GM18507 (cell line): ENCODE data around the gene SPATA6.
A peak's percentile ranks its signal among the peaks of the same experiment; 100 is the strongest.
"Not testable (repeated sequence)": the region's sequence is repeated elsewhere in the genome, so short reads cannot be mapped to it uniquely, and the experiment has no call there.

ENCODE experiments used
- DNase-seq: peaks from one replicate; pipeline ENCODE4 v3.0.0; 2011; ENCODE audit warnings: low read depth; ENCODE audit not compliant: insufficient read length; ENCODE audit errors: extremely low spot score
- FAIRE-seq: peaks from 2 replicates; lab custom pipeline; 2011; peaks lifted over from hg19 to GRCh38; lab: Jason Lieb, UNC

SPATA6 gene

DNA sequence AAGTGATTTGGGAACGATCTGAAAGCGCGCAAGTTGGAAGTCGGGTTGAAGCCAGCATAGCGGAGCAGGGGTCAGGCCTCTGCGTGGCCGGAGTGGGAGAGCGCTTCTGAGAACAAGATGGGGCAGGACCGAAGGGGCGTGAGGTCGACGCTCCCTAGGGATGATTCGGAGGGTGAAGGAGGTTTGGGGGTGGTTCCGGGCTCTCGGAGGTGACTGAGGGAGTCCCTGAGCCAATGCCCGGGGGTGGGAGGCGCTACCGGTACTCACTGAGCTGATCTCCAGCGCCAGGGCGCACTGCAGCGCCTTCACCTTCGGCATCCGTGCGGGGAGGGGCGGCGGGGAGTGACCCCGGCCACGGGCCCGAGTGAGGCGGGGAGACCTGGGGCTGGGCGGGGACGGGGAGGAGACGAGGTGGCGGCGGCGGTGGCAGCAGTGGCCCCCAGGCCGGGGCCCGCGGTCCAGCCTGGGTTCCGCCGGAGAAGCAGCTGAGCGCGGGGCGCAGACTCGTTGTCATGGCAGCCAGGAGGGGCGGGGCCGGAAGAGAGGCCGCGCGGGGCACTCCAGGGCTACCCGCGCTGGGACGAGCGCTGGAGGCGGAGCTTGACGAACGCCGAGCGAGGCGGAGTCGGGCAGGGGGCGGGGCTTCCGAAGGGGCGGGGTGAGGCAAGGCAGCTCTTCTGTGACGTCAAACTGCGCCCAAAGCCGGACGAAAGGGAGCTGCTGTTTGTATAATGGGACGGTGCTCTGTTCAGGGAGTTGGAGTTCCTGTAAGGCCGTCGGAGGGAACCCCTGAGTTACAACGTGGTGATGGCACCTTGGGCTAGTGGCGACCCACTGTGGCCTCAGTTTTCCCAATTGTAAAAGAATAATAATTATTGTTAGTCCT lies at the start of gene SPATA6:
TSS of gene SPATA6 (minus strand) at position 514 of the 886 bp plus-strand sequence. CDS start at position 318, 196 bp downstream.
- DNase-seq (peak; percentile 95), FAIRE-seq (peak; percentile 85)

DNA sequence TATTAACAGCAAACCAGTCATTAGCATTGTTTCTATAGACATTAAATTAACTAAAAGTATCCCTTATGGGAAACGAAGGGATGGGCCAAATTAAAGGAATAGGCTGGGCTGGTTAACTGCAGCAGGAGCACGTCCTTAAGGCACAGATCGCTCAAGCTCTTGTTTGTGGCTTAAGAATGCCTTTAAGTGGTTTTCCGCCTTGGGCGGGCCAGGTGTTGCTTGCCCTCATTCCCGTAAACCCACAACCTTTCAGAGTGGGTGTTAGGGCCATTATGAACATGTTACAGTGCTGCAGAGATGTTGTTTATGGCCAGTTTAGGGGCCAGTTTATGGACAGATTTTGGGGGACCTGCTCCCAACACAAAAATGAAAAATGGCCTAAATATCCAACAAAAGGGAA lies 47.9 kb upstream of the SPATA6 start:
- not testable (repeated sequence) for FAIRE-seq, DNase-seq

DNA sequence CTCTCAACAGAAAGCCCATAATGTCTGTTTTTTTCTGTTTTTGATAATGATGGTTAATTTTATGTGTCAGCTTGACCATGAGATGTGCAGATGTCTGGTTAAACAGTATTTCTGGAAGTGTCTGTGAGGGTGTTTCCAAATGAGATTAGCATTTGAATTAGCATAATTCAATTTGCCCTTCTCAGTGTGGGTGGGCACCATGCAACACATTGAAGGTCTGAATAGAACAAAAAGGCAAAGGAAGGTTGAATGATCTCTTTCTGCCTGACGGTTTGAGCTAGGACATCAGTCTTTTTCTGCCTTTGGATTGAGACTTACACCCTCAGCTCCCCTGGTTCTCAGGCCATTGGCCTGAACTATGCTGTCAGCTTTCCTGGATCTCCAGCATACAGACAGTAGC lies 34.9 kb upstream of the SPATA6 start:
- DNase-seq (no peak), FAIRE-seq (no peak)

DNA sequence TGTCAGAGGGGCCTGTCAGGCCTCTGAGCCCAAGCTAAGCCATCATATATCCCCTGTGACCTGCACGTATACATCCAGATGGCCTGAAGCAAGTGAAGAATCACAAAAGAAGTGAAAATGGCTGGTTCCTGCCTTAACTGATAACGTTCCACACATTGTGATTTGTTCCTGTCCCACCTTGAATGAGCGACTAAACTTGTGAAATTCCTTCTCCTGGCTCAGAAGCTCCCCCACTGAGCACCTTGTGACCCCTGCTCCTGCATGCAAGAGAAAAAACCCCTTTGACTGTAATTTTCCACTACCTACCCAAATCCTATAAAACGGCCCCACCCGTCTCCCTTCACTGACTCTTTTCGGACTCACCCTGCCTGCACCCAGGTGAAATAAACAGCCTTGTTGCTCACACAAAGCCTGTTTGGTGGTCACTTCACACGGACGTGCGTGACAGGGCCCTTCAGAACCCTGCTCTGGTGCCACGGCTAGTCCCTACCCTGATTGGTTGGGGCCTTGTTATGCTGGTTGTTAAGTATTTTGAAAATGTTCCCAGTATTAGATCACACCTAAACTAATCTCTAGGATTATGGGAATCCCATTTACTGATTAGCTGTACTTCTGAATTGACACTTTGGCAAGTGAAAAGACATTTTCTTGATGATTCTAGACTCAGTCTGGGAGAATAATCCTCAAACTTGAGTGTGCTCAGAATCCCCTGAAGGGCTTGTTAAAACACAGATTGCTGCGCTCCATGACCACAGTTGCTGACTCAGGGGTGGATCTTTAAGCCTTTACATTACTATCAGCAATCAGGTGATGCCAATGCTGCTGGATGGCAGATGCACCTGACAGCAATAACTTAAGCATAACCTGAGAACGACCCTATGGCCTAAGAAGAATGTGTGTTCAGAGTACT lies 28.8 kb upstream of the SPATA6 start:
- no peak for FAIRE-seq
- no peak for DNase-seq

DNA sequence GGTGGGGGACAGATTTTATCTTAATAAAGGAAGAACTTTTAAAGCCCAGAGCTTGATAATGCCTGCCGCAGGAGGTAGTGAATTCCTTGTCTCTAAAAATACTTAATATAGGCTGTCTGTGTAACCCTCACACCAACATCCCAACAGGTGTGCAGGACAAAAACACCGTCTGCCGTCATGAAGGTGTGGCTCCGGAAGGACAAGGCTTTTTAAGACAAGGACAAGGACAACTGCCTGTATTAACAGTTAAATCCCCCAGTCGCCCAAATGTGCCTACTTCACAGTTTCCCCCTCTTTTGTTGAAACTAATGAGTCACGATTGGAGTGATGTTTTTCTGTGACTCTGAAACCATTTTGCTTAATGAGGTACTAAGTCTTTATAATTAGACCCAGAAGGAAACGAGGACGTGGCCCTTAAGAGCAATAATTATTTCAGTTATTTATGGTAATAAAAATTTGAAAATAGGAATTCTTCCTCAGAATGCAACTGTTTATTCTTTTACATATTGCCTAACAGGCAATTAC lies 27.3 kb upstream of the SPATA6 start:
- no peak for FAIRE-seq
- no peak for DNase-seq

DNA sequence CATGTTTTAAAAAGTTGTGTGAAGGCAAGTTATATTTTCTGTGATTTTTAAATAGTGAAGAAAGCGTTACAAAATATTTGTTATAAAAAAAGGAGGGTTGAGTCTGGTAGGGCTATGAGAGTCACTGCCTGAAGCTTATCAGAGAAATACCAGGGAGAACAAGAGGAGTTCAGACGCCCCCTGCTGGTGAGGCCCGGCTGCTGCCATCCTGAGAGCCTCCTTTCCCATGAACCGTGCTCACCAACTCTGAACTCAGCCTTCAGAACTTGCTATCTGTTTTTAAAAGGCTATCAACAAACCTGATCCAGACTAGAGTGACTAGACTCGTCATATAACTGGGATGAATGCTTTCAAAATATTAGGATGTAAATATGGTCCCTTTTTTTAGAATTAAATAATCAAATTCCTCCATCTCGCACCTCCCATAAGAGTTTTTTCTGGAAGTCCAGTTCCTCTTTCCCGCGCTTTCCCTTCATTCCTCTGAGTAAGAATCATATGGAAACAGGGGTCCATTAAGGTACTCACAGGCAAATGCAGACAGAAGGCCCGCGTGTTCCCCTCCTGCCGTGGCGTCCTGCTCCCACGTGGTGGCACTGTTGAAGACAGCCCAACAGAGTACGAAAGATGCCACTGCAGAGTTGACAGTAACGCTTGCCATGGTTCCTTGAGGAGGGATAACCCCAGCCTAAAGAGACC lies 26.2 kb upstream of the SPATA6 start:
- DNase-seq (peak; percentile 29), FAIRE-seq (peak; percentile 80)

DNA sequence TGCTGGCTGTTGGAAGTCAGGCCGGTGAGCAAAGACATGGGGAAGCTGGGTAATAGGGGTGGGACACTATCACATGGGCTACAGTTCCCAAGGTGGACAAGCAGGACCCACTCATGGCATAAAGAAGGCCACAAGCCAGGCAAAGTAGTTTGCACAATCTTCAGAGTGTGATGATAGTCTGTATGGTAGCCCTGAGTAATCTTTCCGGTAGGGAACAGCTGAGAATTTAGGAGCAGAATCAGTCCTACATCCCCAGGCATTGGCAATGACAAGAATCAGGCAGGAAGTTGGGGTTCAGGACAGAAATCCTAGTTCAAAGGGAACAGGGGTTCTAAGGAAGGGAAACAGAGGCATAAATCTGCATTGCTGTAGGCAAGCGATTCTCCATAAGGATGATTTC lies 23.9 kb upstream of the SPATA6 start:
- no peak for DNase-seq
- FAIRE-seq, result no peak

DNA sequence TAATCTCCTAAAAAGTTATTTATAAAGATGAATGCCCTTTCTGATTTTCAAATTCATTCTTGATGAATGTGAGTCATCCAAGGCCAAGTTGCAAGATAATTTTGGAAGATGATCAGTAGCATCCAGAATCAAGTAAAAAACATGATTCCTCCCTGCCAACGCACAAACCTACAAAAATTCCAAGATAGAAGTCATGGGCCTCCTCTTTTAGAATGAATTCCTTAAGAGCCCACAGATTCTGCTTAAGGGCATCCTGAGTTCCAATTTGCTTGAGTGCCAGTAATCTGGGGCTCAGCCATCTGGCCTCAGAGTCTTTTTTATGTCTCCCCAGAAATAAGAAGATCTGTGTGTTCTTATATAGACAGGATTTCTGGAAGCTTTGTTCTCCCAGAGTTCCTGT lies 23.2 kb upstream of the SPATA6 start:
- no peak for DNase-seq

DNA sequence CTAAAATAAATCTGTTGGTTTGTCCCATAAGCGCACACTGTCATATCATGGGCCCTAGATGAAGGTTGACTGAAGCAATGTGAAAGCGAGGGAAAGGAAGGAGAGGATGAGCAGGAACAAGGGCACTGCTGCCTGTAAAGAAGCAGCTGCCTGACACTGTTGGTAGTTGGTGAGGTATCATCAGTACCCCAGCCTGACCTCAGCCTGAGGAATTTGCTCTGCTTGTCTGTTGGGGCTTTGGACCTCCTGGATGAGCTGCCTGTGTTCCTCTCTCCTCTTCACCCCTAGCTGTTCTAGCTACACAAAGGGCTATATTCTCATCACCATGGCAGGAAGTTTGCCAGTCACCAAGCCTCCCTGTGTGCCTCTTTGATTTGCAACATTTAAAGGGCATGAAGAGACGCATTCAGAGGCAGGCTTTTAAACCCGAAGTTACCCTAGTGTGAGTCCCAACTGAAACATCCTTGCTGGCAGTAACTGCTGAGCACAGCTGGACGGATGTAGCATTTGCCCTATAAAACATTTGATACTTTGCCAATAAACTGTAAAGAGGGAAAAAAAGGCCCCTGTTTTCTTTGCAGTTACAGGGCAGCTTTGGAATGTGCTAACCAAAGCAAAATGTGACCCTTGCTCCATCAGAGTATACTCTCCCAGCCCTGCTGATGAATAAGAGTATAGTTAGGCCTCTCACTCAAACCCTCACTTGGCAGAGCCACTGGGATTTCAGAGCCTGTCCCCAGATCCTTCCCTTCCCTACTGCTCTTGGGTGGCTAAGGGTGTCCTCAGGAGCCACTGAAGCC lies 22.2 kb upstream of the SPATA6 start:
- FAIRE-seq, result no peak

More for the DNA sequence above, 23.2 kb upstream of the SPATA6 start:
- FAIRE-seq, result no peak

DNA sequence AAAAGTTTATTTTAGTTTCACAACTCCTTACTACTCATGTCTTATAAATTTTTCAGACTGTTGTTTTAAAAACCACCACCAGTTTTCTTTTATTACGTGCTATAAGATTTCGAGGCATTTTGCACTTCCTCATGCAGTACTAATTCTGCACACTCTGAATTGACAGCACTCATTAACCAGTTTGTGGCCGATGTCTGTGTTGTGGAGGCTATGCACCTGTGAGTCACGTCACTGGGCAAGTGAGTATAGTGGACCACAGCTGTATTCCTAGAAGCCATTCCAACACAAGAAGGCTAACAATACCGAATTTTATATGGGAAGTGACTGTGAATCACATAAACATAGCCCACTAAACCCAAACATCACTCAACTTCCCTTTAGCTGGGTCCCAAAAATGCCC lies 21.0 kb upstream of the SPATA6 start:
- FAIRE-seq (no peak), DNase-seq (no peak)

More for the DNA sequence above, 22.2 kb upstream of the SPATA6 start:
- no peak for DNase-seq

DNA sequence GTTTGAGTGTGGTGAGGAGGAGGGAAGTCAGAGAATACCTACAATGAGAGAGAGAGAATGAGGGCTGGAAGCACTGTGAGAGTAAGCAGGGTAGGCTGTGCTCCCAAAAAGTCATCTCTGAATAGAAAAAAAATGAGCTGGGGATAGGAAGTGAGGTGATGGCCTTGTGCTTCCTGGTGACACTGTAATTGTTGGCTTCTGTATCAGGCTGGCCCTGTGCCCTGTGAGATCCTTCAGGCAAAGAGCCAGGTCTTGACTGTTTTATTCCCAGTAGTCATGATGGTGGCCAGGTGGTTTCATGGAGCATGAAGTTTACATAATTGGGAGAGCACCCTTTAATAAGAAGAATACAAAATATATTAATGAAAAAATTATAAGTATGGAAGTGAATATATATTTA lies 20.4 kb upstream of the SPATA6 start:
- FAIRE-seq (no peak), DNase-seq (no peak)

DNA sequence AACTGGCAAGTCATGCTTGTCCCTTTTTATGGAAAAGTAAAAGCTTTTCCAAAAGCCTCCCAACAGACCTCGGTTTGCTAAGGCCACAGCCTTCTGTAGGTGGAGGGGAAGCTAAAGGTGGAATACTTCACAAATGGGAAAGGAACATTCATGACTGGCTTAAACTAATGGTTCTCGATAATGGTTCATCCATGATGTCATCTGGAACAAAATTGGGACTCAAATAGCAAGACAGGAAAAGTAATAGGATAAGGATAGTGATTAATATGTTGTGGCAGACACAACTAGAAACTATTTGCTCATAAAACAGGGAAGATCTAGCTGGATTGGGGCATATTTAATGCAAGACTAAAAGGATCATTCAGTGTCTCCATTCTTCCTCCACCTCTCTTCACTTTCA lies 16.7 kb upstream of the SPATA6 start:
- DNase-seq, result no peak

DNA sequence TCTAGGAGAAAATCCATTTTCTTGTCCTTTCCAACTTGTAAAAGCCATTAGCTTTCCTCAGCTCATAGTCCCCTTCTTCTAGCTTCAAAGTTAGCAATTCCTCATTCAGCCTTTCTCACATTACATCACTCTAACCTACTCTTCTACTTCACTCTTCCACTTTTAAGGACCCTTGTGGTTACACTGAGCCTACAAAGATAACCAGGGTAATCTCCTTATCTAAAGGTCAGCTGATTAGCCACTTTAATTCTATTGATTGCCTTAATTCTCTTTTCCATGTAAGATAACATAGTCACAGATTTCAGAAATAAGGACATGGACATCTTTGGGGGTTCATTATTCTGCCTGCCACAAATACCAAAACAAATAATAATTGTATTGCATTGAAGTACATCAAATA lies 8.5 kb upstream of the SPATA6 start:
- DNase-seq (no peak), FAIRE-seq (no peak)

More for the DNA sequence above, 16.7 kb upstream of the SPATA6 start:
- FAIRE-seq, result no peak

DNA sequence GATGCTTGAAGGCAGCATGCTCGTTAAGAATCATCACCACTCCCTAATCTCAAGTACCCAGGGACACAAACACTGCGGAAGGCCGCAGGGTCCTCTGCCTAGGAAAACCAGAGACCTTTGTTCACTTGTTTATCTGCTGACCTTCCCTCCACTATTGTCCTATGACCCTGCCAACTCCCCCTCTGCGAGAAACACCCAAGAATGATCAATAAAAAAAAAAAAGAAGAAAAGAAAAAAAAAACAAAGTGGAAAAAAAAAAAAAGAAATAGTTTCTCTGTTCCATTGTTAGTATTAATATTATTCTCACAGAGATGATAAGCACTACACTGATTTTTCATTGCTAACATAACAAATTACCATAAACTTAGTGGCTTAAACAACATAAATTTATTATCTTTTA lies 8.0 kb upstream of the SPATA6 start:
- DNase-seq, FAIRE-seq: not testable (repeated sequence)

DNA sequence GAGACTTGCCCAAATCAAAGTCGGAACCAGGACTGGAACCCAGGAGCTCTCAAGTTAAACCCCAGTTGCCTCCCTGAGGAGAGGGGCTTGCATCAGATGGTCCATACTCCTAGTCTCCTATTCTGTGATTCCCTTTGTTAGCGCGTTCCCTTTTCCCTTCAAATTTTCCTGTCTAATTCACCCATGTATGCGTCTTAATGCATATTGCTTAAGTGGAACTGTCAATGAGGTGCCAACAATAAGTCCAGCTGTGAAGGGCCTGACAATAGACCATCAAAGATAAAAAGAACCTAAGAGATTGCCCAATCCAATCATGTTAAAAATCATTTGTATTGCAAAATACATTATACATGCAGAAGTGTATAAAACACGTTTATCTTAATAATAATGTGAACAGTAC lies 634 bp upstream of the SPATA6 start:
- FAIRE-seq (no peak), DNase-seq (no peak)

DNA sequence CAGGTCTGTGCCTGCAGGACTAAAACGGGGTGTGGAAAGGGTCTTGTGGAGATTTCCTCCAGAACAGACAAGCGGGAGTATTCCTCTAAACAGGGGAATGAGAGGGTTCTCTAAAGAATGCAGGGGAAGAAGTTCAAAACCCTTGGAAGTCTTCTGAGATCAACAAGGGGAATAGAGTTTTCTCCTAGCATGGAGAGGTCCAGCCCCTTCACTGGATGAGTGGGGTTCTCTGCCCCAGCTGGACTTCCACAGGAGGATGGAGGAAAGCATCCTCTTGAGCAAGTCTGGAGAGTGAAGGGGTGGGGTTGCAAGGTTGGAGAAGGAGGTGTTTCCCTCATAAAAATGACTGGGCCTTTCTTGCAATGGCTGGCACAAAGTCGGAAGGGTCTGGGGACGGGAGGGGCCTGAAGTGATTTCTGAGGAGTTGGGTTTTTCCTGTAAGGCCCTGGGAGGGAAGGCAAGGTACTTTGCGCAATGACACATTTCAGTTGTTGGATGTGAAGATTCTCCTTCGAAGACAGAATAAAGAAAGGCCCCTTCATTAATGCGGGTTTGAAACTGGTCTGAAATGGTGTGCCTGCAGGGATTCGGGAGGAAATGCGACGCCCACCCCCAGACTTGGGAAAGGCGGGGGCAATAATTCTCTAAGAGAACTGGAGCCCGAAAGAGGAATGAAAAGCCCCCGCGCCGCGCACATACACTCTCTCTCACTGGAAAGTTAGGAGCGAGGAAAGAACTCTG lies 884 bp downstream of the SPATA6 start:
- DNase-seq, result no peak
- FAIRE-seq, result no peak

DNA sequence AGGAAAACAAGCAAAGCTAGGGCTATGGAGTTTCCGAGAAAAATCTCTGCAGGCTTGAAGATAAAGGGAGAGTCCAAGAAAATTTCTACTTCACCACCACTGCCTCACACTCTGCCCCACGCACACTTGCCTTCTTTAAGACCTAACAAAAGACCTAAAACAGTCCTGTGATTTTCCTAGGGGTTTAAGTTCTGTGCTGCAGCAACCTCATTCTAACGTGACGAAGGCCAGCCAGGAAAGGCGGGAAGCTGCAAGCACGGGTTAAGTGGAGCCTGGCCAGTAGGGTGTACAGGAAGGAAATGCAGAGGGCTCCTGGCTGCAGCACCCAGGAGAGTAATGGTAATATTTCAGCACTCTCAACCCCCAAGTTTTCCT lies 1.5 kb downstream of the SPATA6 start:
- FAIRE-seq (no peak), DNase-seq (no peak)
